Measurements from ENCODE around the gene MCOLN1. TPM values are rescaled to one million over a fixed set of nuclear protein-coding genes. Genes with fewer than 3 reads are reported as not detected.

MCOLN1 gene
- total and polyA plus RNA-seq, 9 of the 15 experiments (the other 6 are each of a cell fraction or from before 2014, with no cell fraction given) = 0.25 to 15.4 (median 7.1) TPM

DNA sequence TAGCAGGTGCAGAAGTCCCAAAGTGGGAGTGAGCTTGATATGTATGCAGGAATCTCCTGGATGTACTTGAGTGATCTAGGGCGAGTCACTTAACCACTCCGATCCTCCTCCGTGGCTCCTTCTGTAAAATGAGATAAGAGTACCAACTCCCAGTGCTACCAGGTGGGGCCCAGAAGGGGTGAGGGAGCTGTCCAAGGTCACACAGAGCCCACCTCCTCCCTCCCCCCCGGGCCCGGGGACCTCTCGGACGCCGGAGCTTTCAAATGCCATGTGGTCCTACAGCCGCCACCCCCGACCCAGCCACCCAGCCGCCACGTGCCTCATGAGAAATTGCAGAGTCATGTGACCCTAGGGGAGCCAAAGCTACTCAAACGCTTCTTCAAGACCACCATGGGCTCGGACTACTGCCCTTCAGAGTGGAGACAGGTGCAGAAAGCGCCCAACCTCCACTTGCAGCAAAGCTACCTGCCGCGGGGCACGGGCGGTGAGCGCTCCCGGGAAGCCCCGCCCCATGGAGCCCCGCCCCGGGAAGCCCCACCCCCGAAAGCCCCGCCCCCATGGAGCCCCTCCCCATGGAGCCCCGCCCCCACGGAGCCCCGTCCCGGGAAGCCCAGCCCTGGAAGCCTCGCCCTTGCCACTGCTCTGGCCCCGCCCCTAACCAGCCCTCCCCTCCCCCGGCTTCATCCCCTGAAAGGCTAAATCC lies 16.6 kb upstream of the MCOLN1 start (continued):
- TF ChIP-seq, protein P1, sequence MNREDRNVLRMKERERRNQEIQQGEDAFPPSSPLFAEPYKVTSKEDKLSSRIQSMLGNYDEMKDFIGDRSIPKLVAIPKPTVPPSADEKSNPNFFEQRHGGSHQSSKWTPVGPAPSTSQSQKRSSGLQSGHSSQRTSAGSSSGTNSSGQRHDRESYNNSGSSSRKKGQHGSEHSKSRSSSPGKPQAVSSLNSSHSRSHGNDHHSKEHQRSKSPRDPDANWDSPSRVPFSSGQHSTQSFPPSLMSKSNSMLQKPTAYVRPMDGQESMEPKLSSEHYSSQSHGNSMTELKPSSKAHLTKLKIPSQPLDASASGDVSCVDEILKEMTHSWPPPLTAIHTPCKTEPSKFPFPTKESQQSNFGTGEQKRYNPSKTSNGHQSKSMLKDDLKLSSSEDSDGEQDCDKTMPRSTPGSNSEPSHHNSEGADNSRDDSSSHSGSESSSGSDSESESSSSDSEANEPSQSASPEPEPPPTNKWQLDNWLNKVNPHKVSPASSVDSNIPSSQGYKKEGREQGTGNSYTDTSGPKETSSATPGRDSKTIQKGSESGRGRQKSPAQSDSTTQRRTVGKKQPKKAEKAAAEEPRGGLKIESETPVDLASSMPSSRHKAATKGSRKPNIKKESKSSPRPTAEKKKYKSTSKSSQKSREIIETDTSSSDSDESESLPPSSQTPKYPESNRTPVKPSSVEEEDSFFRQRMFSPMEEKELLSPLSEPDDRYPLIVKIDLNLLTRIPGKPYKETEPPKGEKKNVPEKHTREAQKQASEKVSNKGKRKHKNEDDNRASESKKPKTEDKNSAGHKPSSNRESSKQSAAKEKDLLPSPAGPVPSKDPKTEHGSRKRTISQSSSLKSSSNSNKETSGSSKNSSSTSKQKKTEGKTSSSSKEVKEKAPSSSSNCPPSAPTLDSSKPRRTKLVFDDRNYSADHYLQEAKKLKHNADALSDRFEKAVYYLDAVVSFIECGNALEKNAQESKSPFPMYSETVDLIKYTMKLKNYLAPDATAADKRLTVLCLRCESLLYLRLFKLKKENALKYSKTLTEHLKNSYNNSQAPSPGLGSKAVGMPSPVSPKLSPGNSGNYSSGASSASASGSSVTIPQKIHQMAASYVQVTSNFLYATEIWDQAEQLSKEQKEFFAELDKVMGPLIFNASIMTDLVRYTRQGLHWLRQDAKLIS (CRISPR knock-in tag; IDR thresholded peaks at IDR 0.05) = no peak
- TF ChIP-seq ZNF41 (CRISPR knock-in tag; conservative IDR thresholded peaks at IDR 0.05) (no peak), SIN3B (IDR thresholded peaks at IDR 0.05; ENCODE audit: low read depth) (no peak)

DNA sequence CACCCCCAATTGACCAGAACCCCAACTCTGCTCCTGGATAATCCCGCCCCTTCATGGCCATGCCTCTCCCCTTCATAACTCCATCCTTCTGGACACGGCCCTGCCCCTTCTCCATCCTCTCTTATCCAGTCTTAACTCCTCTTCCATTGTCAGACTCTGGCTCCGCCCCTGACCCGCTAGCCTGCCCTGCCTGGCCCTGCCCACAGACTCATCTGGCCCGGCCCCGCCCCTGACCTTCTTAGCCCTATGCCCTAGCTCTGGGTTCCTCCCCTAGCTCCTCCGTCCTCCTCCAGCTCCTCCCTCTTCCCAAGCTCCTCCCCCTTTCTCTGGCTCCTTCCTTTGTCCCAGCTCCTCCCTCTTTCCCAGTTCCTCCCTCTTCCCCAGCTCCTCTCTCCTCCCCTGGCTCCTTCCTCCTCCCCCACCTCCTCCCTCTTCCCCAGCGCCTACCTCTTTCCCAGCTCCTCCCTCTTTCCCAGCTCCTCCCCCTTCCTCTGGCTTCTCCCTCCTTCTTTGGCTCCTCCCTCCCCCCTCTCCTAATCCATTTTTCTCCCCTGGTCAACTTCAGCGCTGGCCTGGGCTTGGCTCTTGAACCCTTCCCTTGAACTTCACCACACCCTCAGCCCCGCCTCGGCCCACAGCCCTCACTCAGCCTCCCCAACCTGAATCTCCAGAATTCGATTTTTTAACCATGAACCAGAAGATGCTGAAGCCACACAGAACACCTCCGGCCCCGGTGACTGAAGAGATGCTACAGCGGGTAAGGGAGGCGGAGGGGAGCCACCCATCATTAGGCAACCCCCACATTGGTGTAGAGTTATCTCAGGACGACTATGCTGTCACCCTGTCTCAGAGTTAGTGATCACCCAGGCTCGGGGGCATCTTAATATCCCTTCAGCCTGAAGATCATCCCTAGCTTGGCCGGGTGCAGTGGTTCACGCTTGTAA lies 15.8 kb upstream of the MCOLN1 start:
- peak overlapping the region; percentile 51 for H3K4me3 ChIP-seq
- peak overlapping the region; percentile 8; the same call in 2 of the 3 replicates for H3K27ac ChIP-seq (ENCODE audit: extremely low read depth, low read depth, low read length)
- intact Hi-C loops (cut with micrococcal nuclease) = no loop called here
- no peaks in the 10 kb centered on the region for H3K9me1 ChIP-seq (ENCODE audit: control insufficient read depth, insufficient read depth, low read length)
- POLR2A ChIA-PET = interaction anchor here (0.7 to 1.6 kb wide), 4 partner anchors 9 to 123 kb away, joined by 3 to 4 read pairs (median 3); a partner anchor contains a TSS
- no peaks in the 10 kb centered on the region for H3K36me3 ChIP-seq (ENCODE audit: control insufficient read depth, insufficient read depth, low read length)
- H2AFZ ChIP-seq (ENCODE audit: low read depth, low read length) = peak overlapping the region; percentile 90
- H3K4me2 ChIP-seq (ENCODE audit: insufficient read depth, low read length) = peak overlapping the region; percentile 74
- no peak overlapping the region for H3K9ac ChIP-seq (ENCODE audit: insufficient read depth in 1 of 2, low read depth in 2 of 2, low read length in 2 of 2)
- in situ Hi-C loops (cut with MboI) = no loop called here
- CTCF ChIA-PET (ENCODE audit: low intra/inter-chr PET ratio) = no interaction called here
- FAIRE-seq (peak; percentile 97), ATAC-seq (peak; percentile 92), DNase-seq (ENCODE audit: extremely low read depth in 1 of 4, low spot score in 3 of 4) (peak; percentile 82 to 97 (median 88))
- no peaks in the 10 kb centered on the region for H3K79me2 ChIP-seq (ENCODE audit: control insufficient read depth, insufficient read depth, low read length)
- WGBS (ENCODE audit: insufficient coverage, low coverage, missing lambda C conversion rate) = 12% methylated on average over 18 of the region's 20 CpGs
- H4K20me1 ChIP-seq (replicated peaks; ENCODE audit: control insufficient read depth, insufficient read depth, low read length) = no peaks in the 10 kb centered on the region
- peaks cover 18 to 39% of the 10 kb centered on the region in 2 experiments; a peak in 4 of 5 replicates for H3K4me1 ChIP-seq (replicated peaks in 1 of 2; ENCODE audit: control insufficient read depth in 2 of 2, insufficient read depth in 2 of 2, low read length in 2 of 2)
- BruUV-seq (replicated peaks) = no TSS peak
- no peaks in the 10 kb centered on the region for H3K9me3 ChIP-seq (replicated peaks; ENCODE audit: control insufficient read depth, insufficient read depth, low read depth, low read length)
- no peaks in the 10 kb centered on the region for H3K27me3 ChIP-seq (ENCODE audit: control insufficient read depth in 2 of 2, insufficient read depth in 2 of 2, low read length in 2 of 2)
- TF ChIP-seq, protein P2, sequence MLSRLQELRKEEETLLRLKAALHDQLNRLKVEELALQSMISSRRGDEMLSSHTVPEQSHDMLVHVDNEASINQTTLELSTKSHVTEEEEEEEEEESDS (CRISPR knock-in tag; IDR thresholded peaks at IDR 0.05) = no peak
- TF ChIP-seq MIER1 (IDR thresholded peaks at IDR 0.05; ENCODE audit: low read depth) (peak; percentile 84), ETV5 (CRISPR knock-in tag; IDR thresholded peaks at IDR 0.05; ENCODE audit: low read depth) (no peak), HMG20B (CRISPR knock-in tag; IDR thresholded peaks at IDR 0.05) (no peak)
- TF ChIP-seq, protein P3, sequence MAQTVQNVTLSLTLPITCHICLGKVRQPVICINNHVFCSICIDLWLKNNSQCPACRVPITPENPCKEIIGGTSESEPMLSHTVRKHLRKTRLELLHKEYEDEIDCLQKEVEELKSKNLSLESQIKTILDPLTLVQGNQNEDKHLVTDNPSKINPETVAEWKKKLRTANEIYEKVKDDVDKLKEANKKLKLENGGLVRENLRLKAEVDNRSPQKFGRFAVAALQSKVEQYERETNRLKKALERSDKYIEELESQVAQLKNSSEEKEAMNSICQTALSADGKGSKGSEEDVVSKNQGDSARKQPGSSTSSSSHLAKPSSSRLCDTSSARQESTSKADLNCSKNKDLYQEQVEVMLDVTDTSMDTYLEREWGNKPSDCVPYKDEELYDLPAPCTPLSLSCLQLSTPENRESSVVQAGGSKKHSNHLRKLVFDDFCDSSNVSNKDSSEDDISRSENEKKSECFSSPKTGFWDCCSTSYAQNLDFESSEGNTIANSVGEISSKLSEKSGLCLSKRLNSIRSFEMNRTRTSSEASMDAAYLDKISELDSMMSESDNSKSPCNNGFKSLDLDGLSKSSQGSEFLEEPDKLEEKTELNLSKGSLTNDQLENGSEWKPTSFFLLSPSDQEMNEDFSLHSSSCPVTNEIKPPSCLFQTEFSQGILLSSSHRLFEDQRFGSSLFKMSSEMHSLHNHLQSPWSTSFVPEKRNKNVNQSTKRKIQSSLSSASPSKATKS (CRISPR knock-in tag; IDR thresholded peaks at IDR 0.05) = no peak

Data from K562 (cell line).